Measurements from ENCODE around the gene CATSPER3.

The CATSPER3 gene

GRCh38 chr5:134964359-134965270 lies 3.1 kb upstream of the CATSPER3 start:
- no peak overlapping the region for H3K27ac ChIP-seq
- no peaks in the 10 kb centered on the region; a peak in 1 of 22 replicates for H4K20me1 ChIP-seq
- no peak overlapping the region for H3K9ac ChIP-seq
- H3K27me3 ChIP-seq: no peaks in the 10 kb centered on the region
- peaks cover 30 to 71% (median 40%) of the 10 kb centered on the region in 11 experiments for H3K36me3 ChIP-seq
- H3K9me3 ChIP-seq (replicated peaks in 1 of 11): no peaks in the 10 kb centered on the region
- H3K4me2 ChIP-seq: peak overlapping the region in 7 of 11 experiments; percentile 34 to 64 (median 43); a peak in 13 of 22 replicates
- no peak overlapping the region for H3K4me3 ChIP-seq
- peaks cover 0 to 24% (median 19%) of the 10 kb centered on the region in 10 experiments; a peak in 14 of 20 replicates for H3K4me1 ChIP-seq
- no peak for TF ChIP-seq Cebpa-rat (IDR thresholded peaks at IDR 0.05)

GRCh38 chr5:134965271-134965825 lies 2.4 kb upstream of the CATSPER3 start:
- no peaks in the 10 kb centered on the region for H3K9me3 ChIP-seq (replicated peaks in 1 of 11)
- H3K4me1 ChIP-seq: peaks cover 0 to 24% (median 19%) of the 10 kb centered on the region in 10 experiments; a peak in 14 of 20 replicates
- no peaks in the 10 kb centered on the region; a peak in 1 of 22 replicates for H4K20me1 ChIP-seq
- no peaks in the 10 kb centered on the region for H3K27me3 ChIP-seq
- no peak overlapping the region for H3K9ac ChIP-seq
- peak overlapping the region in 6 of 11 experiments; percentile 34 to 64 (median 46); a peak in 8 of 22 replicates for H3K4me2 ChIP-seq
- H3K27ac ChIP-seq: no peak overlapping the region
- no peak overlapping the region for H3K4me3 ChIP-seq
- H3K36me3 ChIP-seq: peaks cover 23 to 71% (median 38%) of the 10 kb centered on the region in 11 experiments
- no peak for TF ChIP-seq Cebpa-rat (IDR thresholded peaks at IDR 0.05)

GRCh38 chr5:134968055-134968454 lies 348 bp downstream of the CATSPER3 start:
- Histone ChIP-seq H3K9me3 (replicated peaks in 1 of 11) (no peaks in the 10 kb centered on the region), H3K4me2 (no peak overlapping the region), H4K20me1 (no peaks in the 10 kb centered on the region; a peak in 1 of 22 replicates), H3K36me3 (peaks cover 1 to 45% (median 20%) of the 10 kb centered on the region in 11 experiments; a peak in 15 of 22 replicates), H3K27me3 (no peaks in the 10 kb centered on the region), H3K27ac (no peak overlapping the region), H3K4me1 (peaks cover 0 to 24% (median 19%) of the 10 kb centered on the region in 10 experiments; a peak in 14 of 20 replicates), H3K4me3 (no peak overlapping the region), H3K9ac (no peak overlapping the region)
- TF ChIP-seq Cebpa-rat (IDR thresholded peaks at IDR 0.05): no peak

GRCh38 chr5:134969166-134969565 lies 1.5 kb downstream of the CATSPER3 start:
- no peak overlapping the region for H3K9ac ChIP-seq
- peaks cover 0 to 18% (median 14%) of the 10 kb centered on the region in 10 experiments; a peak in 14 of 20 replicates for H3K4me1 ChIP-seq
- H3K27me3 ChIP-seq: no peaks in the 10 kb centered on the region
- H3K9me3 ChIP-seq (replicated peaks in 1 of 11): no peaks in the 10 kb centered on the region
- no peak overlapping the region for H3K4me3 ChIP-seq
- H3K36me3 ChIP-seq: peaks cover 0 to 34% (median 20%) of the 10 kb centered on the region in 11 experiments; a peak in 13 of 22 replicates
- H3K27ac ChIP-seq: no peak overlapping the region
- H3K4me2 ChIP-seq: no peak overlapping the region
- no peaks in the 10 kb centered on the region; a peak in 1 of 22 replicates for H4K20me1 ChIP-seq
- no peak for TF ChIP-seq Cebpa-rat (IDR thresholded peaks at IDR 0.05)

GRCh38 chr5:134975078-134975715 lies 7.5 kb downstream of the CATSPER3 start:
- TF ChIP-seq Cebpa-rat (IDR thresholded peaks at IDR 0.05): no peak
- H3K4me3 ChIP-seq: no peak overlapping the region
- no peak overlapping the region for H3K9ac ChIP-seq
- H3K36me3 ChIP-seq: peaks cover 13 to 34% (median 19%) of the 10 kb centered on the region in 11 experiments; a peak in 16 of 22 replicates
- H4K20me1 ChIP-seq: no peaks in the 10 kb centered on the region
- H3K9me3 ChIP-seq (replicated peaks in 1 of 11): peaks cover 32 to 42% (median 37%) of the 10 kb centered on the region in 11 experiments
- H3K27ac ChIP-seq: no peak overlapping the region
- no peak overlapping the region for H3K4me2 ChIP-seq
- peaks cover 0 to 6% (median 0%) of the 10 kb centered on the region in 10 experiments; a peak in 1 of 20 replicates for H3K4me1 ChIP-seq
- H3K27me3 ChIP-seq: no peaks in the 10 kb centered on the region

- H3K4me1 ChIP-seq: peaks cover 0 to 6% (median 0%) of the 10 kb centered on the region in 10 experiments; a peak in 1 of 20 replicates
- no peaks in the 10 kb centered on the region for H3K27me3 ChIP-seq
- no peak for TF ChIP-seq Cebpa-rat (IDR thresholded peaks at IDR 0.05)
- H3K9ac ChIP-seq: no peak overlapping the region
- peaks cover 35 to 49% (median 43%) of the 10 kb centered on the region in 11 experiments for H3K9me3 ChIP-seq (replicated peaks in 1 of 11)
- H3K4me3 ChIP-seq: no peak overlapping the region
- peaks cover 12 to 28% (median 17%) of the 10 kb centered on the region in 11 experiments; a peak in 16 of 22 replicates for H3K36me3 ChIP-seq
- H3K4me2 ChIP-seq: no peak overlapping the region
- no peaks in the 10 kb centered on the region for H4K20me1 ChIP-seq
- H3K27ac ChIP-seq: no peak overlapping the region
These were observed 8.1 kb downstream of the CATSPER3 start for GRCh38 chr5:134975843-134976242.

GRCh38 chr5:134976841-134977240 lies 9.1 kb downstream of the CATSPER3 start:
- peaks cover 45 to 59% (median 53%) of the 10 kb centered on the region in 11 experiments for H3K9me3 ChIP-seq (replicated peaks in 1 of 11)
- no peak for TF ChIP-seq Cebpa-rat (IDR thresholded peaks at IDR 0.05)
- H3K4me1 ChIP-seq: peaks cover 0 to 6% (median 0%) of the 10 kb centered on the region in 10 experiments; a peak in 1 of 20 replicates
- no peak overlapping the region for H3K4me2 ChIP-seq
- no peak overlapping the region for H3K4me3 ChIP-seq
- H3K36me3 ChIP-seq: peaks cover 15 to 28% (median 20%) of the 10 kb centered on the region in 11 experiments; a peak in 16 of 22 replicates
- H3K27ac ChIP-seq: no peak overlapping the region
- H3K27me3 ChIP-seq: no peaks in the 10 kb centered on the region
- H4K20me1 ChIP-seq: no peaks in the 10 kb centered on the region
- H3K9ac ChIP-seq: no peak overlapping the region

GRCh38 chr5:134979416-134979815 lies 11.7 kb downstream of the CATSPER3 start:
- TF ChIP-seq Cebpa-rat (IDR thresholded peaks at IDR 0.05): no peak
- peaks cover 0 to 6% (median 0%) of the 10 kb centered on the region in 10 experiments; a peak in 1 of 20 replicates for H3K4me1 ChIP-seq
- no peak overlapping the region for H3K9ac ChIP-seq
- H3K27me3 ChIP-seq: no peaks in the 10 kb centered on the region
- H3K27ac ChIP-seq: no peak overlapping the region
- no peaks in the 10 kb centered on the region for H4K20me1 ChIP-seq
- H3K36me3 ChIP-seq: peaks cover 16 to 37% (median 24%) of the 10 kb centered on the region in 11 experiments; a peak in 16 of 22 replicates
- no peak overlapping the region for H3K4me2 ChIP-seq
- H3K4me3 ChIP-seq: no peak overlapping the region
- peaks cover 71 to 83% (median 77%) of the 10 kb centered on the region in 11 experiments for H3K9me3 ChIP-seq (replicated peaks in 1 of 11)
